Muscle of back (tissue), 11 donors: ENCODE measurements around the gene LYRM2. TPM values are rescaled to one million over a fixed set of nuclear protein-coding genes. Genes with fewer than 3 reads are reported as not detected.
"Not testable (repeated sequence)": the region's sequence is repeated elsewhere in the genome, so short reads cannot be mapped to it uniquely, and the experiment has no call there.

Experiments
- DNase-seq, 3 donors: peaks; one replicate each; pipeline versions ENCODE4 v3.0.0 to v3.0.0-alpha.2; 2013
- polyA plus RNA-seq, 10 donors: library from polyadenylated mRNA; unstranded; fragments of 120-200 nt; gene quantifications; one replicate each; pipeline ENCODE4 v1.2.1, GENCODE V29; 2013; ENCODE audit not compliant: insufficient read length in 10 of 10

LYRM2 gene
- polyA plus RNA-seq, 10 donors, result 21.7 to 35.8 (median 27.7) TPM

DNA sequence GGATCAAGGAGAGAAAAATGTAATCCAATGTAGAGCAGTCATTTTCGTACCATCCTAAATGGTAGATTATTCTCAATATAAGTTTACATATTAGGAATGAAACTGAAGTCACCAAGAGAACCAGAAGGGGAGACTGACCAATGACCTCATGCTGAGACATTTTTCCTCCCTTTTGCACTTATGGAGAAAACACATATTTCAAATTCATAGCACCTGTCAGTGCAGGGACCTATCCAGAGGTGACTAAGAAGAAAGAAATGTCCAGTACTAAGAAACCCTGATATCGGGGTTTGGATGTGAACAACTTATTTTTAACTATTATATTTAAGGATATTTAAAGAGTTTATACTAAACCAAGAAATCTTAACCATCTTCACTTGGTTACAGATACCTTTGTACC, 16.6 kb upstream of the LYRM2 start:
- no peak for DNase-seq

DNA sequence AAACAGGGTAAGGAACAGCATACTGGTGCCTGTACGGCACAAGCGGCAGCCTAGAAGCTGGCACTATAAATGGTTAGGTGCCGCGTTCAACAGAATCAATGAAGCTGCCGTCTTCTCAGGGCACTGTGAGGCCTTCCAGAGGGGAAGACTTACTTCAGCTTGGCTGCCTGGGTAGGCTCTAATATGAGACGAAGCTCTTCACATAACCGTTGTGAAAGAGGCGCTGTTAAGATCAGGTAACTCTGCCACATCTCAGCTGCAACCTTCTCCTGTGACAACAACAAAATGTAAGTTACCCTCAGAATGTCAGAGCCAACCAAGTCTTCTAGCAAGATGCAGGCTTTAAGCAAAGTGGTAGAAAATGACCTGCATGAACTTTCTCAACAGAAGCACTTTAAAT, 12.0 kb upstream of the LYRM2 start:
- no peak for DNase-seq

DNA sequence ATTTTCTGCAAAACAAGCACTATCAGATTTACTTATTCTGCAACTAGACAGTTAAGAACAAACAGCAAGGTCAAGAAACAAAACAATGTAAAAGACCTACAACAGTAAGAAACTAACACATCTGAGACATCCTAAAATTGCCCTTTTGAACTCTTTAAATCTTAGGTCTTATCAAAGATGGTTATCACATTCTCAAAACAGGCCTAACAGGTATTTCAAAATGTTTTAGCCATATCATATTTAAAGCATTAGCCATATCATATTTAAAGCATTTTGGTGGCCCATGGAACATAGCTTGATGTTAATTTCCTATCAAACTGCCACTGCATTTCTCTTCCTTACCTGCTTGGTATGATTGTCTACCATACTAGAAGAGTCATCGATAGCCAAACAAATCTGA, 11.1 kb upstream of the LYRM2 start:
- DNase-seq, result no peak

DNA sequence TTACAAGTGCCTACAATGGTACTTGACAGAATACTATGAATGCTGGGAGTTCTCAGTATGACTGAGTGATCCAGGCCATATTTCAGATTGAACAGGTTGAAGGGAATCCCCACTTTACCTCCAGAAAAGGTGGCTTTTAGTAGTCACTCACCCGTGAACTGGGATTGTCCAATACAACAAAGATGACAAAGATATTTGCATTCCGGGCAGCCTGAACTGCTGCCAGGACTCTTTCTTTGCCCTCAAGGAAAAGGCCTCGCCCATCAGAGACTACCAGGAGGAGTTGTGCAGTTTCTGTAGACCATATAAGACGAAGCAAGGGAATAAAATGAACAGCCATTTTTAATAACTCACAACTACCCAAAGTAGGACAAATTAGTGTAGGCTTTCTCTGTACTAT, 6.3 kb upstream of the LYRM2 start:
- DNase-seq, result no peak

DNA sequence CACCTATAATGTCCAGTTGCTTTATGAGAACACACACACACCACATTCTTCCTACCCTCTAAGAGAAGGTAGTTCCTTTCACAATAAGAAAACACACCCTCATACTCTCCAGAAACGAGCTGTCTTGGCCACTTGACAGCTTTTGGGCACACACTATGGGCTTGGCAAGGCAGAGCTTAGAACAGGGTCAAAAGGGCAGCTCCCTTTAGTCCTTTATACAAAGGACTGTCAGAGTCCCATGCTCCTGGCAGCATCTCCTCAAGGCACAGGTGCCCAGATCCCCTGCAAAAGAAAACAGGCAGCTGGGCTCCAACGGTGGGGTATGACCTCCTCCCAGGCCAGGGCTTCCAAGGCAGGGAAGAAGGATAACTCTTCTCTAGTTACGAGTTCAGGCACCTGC, 4.9 kb upstream of the LYRM2 start:
- no peak for DNase-seq

DNA sequence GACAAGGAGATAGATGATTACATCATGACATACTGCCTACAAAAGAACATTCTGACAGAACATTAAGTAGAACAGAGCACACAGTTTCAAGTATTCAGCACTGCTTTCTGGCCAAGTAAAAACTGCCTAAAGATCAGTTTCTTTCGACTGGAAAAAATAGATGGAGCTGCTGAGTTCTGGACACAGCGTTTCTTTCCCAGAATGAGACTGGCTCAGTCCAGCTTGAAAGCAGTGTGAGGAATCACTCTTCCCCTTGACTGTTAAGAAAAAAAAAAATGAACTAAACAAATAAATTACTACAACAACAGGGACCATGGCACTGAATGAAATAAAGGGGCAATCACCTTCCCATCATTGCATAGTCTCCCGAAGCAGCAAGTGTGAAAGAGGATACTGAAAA, 4.4 kb upstream of the LYRM2 start:
- DNase-seq, result no peak

DNA sequence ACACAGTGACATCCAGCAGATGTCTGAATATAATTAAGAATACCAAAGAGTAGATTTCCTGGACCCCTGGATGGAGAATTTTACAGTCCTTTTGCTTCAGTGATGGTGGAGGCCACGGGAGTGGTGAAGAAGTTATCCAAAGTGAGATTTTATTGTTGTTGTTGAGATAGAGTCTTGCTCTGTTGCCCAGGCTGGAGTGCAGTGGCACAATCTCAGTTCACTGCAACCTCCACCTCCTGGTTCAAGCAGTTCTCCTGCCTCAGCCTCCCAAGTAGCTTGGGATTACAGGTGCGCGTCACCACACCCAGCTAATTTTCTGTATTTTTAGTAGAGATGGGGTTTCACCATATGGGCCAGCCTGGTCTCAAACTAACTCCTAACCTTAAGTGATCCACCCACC, 3.0 kb upstream of the LYRM2 start:
- DNase-seq, result not testable (repeated sequence)

DNA sequence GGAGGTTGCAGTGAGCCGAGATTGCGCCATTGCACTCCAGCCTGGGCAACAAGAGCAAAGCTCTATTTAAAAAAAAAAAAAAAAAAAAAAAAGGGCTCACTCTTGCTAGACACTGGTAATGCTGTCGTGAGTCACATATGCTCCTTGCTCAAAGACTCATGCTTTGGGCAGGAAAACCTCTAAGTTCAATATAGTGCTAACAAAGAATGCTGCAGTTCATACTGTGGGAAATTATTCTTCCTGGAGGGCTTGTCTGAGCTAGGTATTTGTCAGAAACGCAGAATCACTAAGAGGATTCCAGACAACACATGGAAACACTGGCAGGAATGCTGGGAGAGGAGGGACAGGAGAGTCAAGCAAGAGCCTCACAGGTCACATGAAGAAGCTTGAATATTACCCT, 2.3 kb upstream of the LYRM2 start:
- peak in 1 of 3 donors; percentile 9 for DNase-seq

DNA sequence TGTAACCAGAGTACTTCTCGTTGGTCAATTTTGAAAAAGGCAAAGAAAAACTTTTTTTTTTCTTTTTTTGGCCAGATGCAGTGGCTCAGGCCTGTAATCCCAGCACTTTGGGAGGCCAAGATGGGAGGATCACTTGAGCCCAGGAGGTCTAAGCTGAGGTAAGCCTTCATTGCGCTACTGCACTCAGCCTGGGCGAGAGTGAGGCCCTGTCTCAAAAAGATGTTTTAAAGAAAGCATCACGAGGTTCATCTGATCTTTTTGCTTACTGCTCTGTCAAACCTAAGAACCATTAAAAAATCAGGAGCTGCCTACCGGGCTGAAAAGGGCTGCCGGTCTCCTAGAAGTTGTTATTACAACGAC, 607 bp downstream of the LYRM2 start:
- no peak for DNase-seq

DNA sequence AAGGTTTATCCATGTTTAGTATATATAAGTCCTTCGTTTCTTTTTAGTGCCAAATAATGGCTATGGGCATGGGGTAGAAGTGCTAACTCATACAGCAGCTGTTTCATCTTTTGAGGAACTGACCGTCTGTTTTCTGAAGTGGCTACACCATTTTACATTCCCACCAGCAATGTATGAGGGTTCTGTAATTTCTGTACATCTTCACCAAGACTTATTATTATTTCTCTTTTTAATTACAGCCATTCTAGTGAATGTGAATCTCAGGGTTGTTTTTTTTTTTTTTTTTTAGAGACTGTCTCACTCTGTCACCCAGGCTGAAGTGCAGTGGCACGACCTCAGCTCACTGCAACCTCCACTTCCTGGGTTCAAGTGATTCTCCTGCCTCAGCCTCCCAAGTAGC, 2.1 kb downstream of the LYRM2 start:
- DNase-seq, result not testable (repeated sequence)

DNA sequence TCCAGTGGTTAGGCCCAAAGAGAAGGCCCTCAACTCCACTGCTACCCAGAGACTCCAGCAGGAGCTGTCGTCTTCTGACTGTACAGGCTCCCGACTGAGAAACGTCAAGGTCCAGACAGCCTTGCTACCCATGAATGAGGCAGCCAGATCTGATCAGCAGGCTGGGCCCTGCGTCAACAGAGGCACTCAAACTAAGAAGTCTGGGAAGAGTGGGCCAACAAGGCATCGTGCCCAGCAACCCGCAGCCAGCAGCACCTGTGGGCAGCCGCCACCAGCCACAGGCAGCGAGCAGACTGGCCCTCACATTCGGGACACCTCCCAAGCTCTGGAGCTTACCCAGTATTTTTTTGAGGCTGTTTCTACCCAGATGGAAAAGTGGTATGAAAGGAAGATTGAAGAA, 8.1 kb downstream of the LYRM2 start:
- DNase-seq, result no peak

DNA sequence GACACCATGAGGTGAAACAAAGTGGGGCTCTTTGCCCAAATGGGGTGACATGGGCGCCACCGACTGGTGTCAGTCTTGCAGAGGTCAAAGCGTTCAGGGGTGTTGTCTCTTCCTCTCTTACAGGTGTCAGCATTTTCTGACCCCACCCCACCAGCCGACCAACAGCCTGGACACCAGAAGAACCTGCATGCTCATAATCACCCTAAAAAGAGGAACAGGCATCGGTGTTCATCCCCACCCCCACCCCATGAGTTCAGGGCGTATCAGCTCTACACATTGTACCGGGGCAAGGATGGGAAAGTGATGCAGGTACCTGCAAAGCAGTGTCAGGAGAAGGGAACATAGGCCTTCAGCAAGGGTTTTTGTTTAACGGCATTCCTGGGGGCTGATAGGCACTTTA, 14.8 kb downstream of the LYRM2 start:
- DNase-seq, result no peak

DNA sequence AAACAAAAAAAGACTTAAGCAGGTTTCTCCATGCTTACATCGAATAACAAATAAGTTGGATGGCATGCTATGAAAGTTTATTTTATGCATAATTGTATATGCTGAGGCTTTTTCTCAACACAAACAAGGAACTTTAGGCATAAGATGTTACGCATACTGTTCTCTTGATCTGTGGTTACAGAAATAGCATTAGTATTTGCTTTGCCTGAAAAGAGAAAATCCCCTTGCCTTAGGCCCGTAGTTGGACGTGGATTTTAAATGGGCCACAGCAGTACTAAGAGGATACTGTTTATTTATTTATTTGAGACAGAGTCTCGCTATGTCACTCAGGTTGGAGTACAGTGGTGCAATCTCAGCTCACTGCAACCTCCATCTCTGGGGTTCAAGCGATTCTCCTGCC, 19.0 kb downstream of the LYRM2 start:
- no peak for DNase-seq

DNA sequence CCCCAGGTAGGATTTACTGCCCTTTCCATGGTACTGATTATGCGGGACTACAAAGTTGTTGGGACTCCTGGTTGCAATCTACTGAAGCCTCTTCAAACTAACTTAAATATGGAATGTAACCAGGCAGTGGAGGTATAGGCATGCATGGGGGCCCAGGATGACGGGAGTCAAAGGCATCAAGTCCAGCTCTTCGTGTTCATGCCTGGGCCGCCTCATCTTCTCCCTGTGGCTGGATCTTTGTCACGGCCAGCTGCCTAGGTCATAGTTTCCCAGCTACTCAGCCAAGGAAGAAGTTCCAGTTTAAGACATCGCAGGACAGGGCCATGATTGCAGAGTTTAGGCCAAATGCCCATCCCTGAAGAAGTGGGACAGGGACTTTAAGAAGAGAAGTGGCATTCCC, 20.5 kb downstream of the LYRM2 start:
- no peak for DNase-seq

DNA sequence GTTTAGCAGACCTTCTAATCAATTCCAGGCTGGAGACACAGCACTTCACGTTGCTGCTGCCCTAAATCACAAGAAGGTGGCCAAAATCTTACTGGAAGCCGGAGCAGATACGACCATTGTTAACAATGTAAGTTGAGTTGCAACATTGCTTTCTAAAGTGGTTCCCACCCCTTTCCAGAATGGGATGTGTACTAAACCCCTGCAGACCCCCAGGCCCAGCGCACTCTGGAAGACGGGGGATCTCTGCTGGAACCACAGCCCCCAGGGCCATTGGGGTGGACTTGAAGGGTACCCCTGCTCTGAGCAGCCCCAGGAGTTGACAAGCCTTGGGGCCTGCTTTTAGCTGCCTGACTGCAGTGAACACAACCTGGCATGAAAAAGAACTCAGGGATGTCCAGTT, 22.0 kb downstream of the LYRM2 start:
- DNase-seq, result no peak

DNA sequence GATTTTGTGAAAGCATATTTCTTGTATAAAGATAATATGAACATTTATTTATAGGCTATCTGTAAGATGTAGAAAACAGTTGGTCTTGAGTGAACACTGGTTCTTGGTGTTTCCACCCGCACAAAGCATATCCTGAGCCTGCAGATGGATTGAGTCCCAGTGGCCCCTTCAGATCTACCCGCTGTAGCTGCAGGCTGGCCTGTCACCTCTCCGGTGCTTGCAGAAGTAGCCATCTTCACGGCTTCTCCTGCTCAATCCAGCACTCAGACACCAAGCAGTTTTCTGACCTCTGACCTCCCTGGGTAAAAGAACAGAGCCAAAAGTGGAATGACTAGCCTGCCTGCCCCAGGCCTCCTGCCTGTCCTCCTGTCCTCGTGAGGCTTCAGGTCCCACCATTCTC, 22.7 kb downstream of the LYRM2 start:
- no peak for DNase-seq

DNA sequence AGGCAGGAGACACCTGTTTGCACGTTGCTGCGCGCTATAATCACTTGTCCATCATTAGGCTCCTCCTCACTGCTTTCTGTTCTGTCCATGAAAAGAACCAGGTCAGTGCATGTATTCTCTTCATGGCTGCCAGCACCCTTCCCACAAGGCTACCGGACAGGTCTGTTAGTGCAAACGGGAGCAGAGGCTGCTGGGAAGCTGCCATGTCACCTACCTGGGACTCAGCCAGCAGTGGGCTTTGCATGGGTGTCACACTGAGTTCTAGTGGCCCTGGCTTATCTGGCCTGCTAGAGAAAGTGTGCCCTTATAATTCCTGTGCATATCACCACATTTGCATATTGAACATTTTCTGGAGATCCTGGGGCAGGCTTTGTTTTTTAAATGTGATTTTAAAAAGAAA, 24.8 kb downstream of the LYRM2 start:
- DNase-seq, result no peak

DNA sequence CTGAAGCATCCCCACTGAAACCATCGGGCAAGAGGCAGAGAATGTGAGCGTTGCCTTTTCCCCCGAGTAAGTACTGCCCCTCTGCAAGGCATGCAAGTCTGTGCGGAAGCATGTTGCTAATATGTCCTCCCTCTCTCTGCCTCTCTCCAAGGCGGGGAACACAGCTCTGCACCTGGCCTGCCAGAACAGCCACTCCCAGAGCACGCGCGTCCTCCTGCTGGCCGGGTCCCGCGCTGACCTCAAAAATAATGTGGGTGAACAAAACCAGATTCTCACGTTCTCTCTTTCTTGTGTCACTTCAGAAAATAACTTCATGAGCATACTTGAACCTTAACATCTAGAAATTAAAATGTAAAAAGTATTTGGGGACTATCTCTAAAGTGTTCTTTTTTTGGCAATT, 26.4 kb downstream of the LYRM2 start:
- DNase-seq, result no peak

DNA sequence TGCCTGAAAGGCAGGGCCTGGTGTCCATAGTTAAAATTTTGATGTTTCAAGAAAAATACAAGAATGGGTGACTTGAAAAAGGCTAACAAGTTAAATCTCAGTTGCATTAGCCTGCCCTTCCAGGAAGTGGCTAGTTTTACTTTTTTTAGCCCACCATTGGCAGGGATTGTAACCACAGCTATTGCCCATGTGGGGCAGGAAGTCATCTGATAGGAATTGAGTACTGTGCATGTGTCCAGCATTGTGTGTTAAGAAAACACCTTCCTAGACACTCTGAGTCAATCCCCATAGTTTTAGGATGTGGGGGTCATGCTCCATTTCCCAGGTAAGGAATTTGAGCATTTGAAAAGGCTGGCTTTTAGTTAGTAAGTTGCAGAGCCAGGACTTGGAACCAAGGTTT, 26.9 kb downstream of the LYRM2 start:
- DNase-seq, result no peak

DNA sequence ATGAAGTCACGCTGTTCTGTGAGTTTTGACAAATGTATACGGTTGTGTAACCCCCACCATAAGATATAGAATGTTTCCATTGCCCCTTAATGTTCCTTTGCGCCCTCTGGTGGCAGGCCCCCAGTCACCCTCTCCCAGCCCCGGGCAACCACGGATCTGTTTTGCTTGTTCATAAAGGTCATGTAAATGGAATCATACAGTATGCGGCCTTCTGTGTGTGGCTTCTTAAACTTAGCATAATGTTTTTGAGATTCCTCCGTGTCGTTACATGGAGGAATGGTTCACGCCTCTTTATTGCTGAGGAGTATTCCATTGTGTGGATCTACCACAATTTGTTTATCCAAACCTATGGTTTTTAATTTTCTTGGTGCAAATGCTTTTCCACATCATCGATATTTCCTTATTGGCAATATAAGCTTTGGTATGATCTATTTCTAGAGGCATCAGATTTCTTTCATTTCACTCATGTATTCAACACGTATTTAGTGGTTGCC, 28.4 kb downstream of the LYRM2 start:
- DNase-seq, result peak; percentile 2 to 26 (median 21)

DNA sequence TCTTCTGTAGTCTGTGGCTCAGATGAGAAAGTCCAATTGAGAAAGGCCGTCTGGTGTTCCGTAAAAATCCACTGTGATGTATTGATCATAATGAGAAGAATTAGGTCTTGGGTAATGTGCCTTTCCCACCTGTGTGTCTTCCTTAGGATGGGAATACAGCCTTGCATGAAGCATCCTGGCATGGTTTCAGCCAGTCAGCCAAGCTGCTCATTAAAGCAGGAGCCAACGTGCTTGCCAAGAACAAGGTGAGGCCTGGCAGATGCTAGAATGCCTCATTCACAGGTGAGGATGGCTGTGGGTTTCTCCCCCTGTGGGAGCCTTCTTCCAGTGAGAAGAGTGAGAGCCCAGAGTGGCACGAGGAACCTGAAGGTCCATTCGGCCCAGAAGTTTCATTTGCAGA, 32.7 kb downstream of the LYRM2 start:
- no peak for DNase-seq

DNA sequence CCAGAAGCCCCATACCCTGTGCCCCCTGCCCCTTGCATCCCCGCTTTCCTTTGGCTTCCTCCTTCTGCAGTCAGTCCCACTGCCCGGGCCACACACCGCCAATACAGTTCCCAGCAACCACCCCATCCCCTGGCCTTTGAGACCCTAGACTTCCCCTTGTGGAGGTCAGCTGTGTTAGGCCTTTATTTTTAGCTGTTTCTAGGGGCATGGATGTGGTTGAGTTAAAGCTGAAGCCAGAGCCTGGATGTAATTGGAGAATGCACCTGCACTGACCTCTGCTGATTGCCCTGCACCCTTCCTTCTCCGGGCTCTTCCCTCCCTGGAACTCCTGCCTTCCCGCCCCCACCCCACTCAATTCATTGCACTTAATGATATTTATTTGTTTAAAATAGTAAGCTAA, 33.9 kb downstream of the LYRM2 start:
- no peak for DNase-seq

DNA sequence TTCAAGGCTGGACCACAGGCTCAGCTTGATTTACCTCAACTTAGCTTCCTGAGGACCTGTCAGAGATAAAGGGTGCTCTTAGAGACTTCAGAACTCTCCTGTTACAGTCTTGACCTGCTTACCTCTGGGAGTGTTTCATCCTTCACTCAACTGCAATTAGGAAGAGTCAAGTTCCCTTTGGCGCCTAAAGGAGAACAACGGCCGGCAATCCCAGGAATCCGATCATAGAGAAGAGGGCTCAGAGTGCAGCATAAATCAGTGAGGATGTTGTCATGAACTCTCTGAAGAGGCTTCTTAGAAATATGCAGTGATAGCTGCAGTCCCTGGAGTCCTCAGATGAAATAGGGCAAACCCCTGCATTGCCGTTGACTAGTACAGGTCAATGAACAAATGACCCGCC, 36.4 kb downstream of the LYRM2 start:
- DNase-seq, result no peak

DNA sequence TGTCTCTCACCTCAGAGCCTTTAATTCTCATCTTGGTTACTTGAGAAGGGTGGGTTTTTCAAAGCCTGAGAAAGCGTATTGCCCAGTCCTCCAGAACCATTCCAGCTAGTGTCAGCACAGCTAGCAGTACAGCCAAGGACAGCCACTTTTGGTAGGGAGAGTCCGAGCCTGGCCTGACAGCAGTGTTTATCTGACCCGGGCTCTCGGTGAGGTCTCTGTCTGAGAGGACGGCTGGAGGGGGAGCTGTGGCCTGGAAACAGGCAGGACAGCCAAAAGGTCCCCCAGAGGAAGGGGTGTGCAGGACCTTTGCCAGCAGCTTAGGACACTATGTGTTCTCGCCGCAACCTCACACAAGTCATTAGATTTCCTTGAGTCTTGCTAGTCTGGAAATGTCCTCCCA, 38.8 kb downstream of the LYRM2 start:
- DNase-seq, result peak in 1 of 3 donors; percentile 11

DNA sequence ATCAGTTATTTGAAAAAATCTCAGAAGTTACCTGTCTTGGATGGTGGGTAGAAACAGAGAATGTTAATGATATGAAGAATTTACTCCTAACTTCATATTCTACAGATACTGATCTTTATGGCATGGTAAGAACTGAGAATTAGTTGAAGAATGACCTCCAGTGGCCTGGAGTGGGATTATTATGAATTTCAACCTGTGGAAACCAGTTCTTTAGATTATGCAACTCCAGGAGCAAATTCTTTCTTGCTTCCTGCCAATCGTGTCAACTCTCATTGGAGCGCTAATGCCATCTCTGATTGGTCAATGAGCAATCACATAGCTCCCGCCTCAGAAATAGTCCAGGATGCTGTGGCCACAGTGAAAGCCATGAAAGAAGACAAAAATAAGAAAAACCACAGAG, 40.6 kb downstream of the LYRM2 start:
- DNase-seq, result peak; percentile 21 to 48 (median 24)
